ENCODE measurements around the gene FDPS. TPM values are rescaled to one million over a fixed set of nuclear protein-coding genes. Genes with fewer than 3 reads are reported as not detected.
A peak's percentile ranks its signal among the peaks of the same experiment; 100 is the strongest.

Gene FDPS
- total RNA-seq, 4 donors from 2014 or later, result 89.0 to 103 (median 98.9) TPM

DNA sequence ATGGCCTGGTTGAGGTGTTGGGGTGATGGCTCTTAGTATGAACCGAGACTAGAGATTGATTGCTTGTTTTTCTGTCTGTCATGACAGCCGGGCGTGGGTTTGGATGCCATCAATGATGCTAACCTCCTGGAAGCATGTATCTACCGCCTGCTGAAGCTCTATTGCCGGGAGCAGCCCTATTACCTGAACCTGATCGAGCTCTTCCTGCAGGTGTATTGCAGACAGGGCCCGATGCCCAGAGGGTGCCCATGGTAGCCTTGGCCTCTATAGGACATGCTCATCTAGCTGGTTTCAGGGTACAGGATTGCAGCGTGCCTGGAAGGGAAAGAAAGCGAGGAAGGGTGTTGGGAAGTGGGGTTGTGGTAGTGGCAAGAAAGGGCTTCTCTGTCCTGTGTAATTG is 9.4 kb downstream of the FDPS start:
- Histone ChIP-seq H3K4me3 (replicated peaks in 1 of 3) (no peak overlapping the region), H3K27me3 (no peaks in the 10 kb centered on the region), H3K27ac (no peak overlapping the region), H3K9me3 (no peaks in the 10 kb centered on the region), H3K36me3 (no peaks in the 10 kb centered on the region), H3K4me1 (peaks cover 22 to 23% of the 10 kb centered on the region in 2 donors)
- intact Hi-C loops (cut with DNase I), result no loop called here
- TF ChIP-seq, protein P1, sequence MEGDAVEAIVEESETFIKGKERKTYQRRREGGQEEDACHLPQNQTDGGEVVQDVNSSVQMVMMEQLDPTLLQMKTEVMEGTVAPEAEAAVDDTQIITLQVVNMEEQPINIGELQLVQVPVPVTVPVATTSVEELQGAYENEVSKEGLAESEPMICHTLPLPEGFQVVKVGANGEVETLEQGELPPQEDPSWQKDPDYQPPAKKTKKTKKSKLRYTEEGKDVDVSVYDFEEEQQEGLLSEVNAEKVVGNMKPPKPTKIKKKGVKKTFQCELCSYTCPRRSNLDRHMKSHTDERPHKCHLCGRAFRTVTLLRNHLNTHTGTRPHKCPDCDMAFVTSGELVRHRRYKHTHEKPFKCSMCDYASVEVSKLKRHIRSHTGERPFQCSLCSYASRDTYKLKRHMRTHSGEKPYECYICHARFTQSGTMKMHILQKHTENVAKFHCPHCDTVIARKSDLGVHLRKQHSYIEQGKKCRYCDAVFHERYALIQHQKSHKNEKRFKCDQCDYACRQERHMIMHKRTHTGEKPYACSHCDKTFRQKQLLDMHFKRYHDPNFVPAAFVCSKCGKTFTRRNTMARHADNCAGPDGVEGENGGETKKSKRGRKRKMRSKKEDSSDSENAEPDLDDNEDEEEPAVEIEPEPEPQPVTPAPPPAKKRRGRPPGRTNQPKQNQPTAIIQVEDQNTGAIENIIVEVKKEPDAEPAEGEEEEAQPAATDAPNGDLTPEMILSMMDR (IDR thresholded peaks at IDR 0.05), result no peak
- no peak for TF ChIP-seq POLR2A (IDR thresholded peaks at IDR 0.05)
- DNase-seq, result no peak
- WGBS, 2 donors, result 96% methylated on average over 9 of the region's 9 CpGs

DNA sequence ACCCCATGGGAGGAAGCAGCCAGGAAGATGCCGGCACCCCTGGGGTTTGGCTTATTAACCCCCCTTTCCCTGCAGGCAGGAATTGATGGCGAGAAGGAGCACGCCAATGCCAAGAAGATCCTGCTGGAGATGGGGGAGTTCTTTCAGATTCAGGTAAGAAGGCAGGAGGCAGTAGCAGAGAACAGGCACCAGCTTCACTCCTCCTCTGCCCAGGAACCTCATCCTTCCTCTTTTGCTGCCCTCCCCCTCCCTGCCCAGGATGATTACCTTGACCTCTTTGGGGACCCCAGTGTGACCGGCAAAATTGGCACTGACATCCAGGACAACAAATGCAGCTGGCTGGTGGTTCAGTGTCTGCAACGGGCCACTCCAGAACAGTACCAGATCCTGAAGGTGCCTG is 10.9 kb downstream of the FDPS start:
- H3K4me3 ChIP-seq (replicated peaks in 1 of 3), result no peak overlapping the region
- no peaks in the 10 kb centered on the region for H3K9me3 ChIP-seq
- intact Hi-C loops (cut with DNase I), result no loop called here
- 80 to 83% methylated on average over 5 of the region's 5 CpGs for WGBS, 2 donors
- no peaks in the 10 kb centered on the region for H3K27me3 ChIP-seq
- H3K36me3 ChIP-seq, result no peaks in the 10 kb centered on the region
- peaks cover 22 to 23% of the 10 kb centered on the region in 2 donors for H3K4me1 ChIP-seq
- DNase-seq, result no peak
- no peak overlapping the region for H3K27ac ChIP-seq
- TF ChIP-seq POLR2A (IDR thresholded peaks at IDR 0.05), result no peak
- TF ChIP-seq, protein P1 (IDR thresholded peaks at IDR 0.05), result no peak

DNA sequence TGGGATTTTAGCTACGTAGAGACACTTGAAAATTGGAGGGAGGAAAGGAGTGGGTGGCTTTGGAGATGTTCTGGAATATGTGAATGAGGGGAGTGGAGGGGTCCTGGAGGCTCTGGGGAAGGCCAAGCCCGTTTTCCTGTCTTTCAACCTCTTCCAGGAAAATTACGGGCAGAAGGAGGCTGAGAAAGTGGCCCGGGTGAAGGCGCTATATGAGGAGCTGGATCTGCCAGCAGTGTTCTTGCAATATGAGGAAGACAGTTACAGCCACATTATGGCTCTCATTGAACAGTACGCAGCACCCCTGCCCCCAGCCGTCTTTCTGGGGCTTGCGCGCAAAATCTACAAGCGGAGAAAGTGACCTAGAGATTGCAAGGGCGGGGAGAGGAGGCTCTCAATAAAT is 11.6 kb downstream of the FDPS start:
- no peak for TF ChIP-seq POLR2A (IDR thresholded peaks at IDR 0.05)
- TF ChIP-seq, protein P1 (IDR thresholded peaks at IDR 0.05), result no peak
- Histone ChIP-seq H3K9me3 (no peaks in the 10 kb centered on the region), H3K36me3 (no peaks in the 10 kb centered on the region), H3K27me3 (no peaks in the 10 kb centered on the region), H3K4me1 (peaks cover 23 to 25% of the 10 kb centered on the region in 2 donors), H3K27ac (peak overlapping the region in 1 of 3 donors; percentile 92), H3K4me3 (replicated peaks in 1 of 3) (peak overlapping the region in 1 of 3 donors; percentile 34)
- intact Hi-C loops (cut with DNase I), result loop anchor here (5.0 kb wide), 2 partner anchors 43 to 63 kb away; partner anchors contain the start of genes ENTREP3 and HCN3
- no peak for DNase-seq
- 39 to 55% methylated on average over 10 to 11 of the region's 11 CpGs for WGBS, 2 donors

DNA sequence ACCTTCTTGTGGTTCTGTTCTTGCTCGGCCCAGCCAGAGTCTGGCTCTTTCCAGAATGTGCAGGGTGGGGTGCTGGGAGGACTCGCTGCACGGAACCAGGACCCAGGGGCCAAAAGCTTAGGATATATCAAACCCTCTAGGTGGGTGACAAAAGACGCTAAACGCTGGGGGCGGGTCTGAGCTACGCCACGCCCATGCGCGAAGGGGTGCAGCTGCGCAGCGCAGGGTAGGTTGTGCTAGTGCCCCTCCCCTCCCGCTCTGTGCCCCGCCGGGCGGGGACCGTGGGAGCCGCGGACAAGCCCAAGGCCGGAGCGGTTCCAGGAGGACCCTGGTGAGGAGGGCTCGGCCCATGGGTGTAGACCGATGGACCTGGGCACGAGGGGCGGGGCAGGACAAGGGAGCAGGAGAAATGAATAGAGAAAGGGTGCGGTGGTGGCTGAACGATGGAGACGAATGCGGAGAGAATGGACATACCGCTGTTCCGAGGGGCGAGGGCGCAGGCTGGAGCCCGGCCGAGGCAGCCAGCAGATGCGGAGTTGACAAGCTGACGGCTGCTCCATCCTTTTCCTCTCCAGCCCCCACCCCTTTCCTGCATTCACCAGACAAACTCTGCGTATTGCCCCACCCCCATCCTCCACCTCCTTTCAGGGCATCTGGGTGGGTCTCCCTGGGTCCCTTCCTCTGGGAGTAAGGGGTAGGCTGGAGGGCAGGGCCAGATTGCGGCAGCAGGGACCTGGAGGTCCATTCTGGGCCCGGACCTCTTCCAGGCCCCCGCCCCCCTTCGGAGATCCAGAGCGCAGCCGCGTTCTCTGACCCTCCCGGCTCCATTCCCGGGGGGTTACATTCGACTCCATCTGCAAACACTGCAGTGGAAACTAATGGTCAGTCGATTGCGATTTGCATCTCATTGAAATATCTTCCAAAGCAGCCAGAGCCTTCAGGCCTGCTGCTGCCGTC is 12.3 kb downstream of the FDPS start, which contains the start of gene RUSC1:
Gene RUSC1 (plus strand): TSS at position 234 of the 957 bp plus-strand sequence. CDS start 880 bp downstream, outside the sequence.
- peak; percentile 67 to 72 for DNase-seq
- no peaks in the 10 kb centered on the region for H3K27me3 ChIP-seq
- 18 to 21% methylated on average over 35 to 50 of the region's 51 CpGs for WGBS, 2 donors
- intact Hi-C loops (cut with DNase I), result loop anchor here (5.0 kb wide), 2 partner anchors 44 to 64 kb away; partner anchors contain the start of genes ENTREP3 and HCN3
- peak within 1 kb of the TSS in 2 of 3 donors; percentile 76 to 92 for H3K27ac ChIP-seq
- H3K4me3 ChIP-seq (replicated peaks in 1 of 3), result peak within 1 kb of the TSS in 1 of 3 donors; percentile 34
- TF ChIP-seq, protein P1 (IDR thresholded peaks at IDR 0.05), result no peak
- no peak for TF ChIP-seq POLR2A (IDR thresholded peaks at IDR 0.05)
- H3K9me3 ChIP-seq, result no peaks in the 10 kb centered on the region
- H3K36me3 ChIP-seq, result no peaks in the 10 kb centered on the region
- peaks cover 30 to 32% of the 10 kb centered on the region in 2 donors for H3K4me1 ChIP-seq
